HEK293 (cell line): Measurements from ENCODE around the gene HOXD1.
A peak's percentile ranks its signal among the peaks of the same experiment; 100 is the strongest.

Experiments used
- CTCF ChIA-PET: fragments of 350-600 bp; formaldehyde crosslinking; extraction: SDS; loops from one replicate; lab custom pipeline; 2021; ENCODE audit warnings: antibody characterized with exemption; lab: Yijun Ruan, JAX
- POLR2A ChIA-PET: fragments of 300-600 bp; formaldehyde crosslinking; extraction: SDS; loops from one replicate; lab custom pipeline; 2020; ENCODE audit warnings: antibody characterized with exemption, inconsistent platforms; lab: Yijun Ruan, JAX
- H3K27ac ChIP-seq: fragments of 200-500 bp; sonication (Bioruptor generic); 2 replicates; pipeline ENCODE4 v1.5.1; 2014; ENCODE audit warnings: low read depth, low read length, control low read depth, inconsistent platforms; ENCODE audit errors: extremely low read depth
- H3K36me3 ChIP-seq, 2 experiments: fragments of 200-500 bp in 1 of 2; sonication (Bioruptor generic) in 1 of 2; 1 replicate in 1 of 2; 2 replicates in 1 of 2; pipeline ENCODE4 v1.5.1; 2014 to 2017; ENCODE audit warnings: inconsistent platforms in 2 of 2, low read length in 2 of 2; ENCODE audit not compliant: control insufficient read depth in 2 of 2, insufficient read depth in 1 of 2
- H3K4me1 ChIP-seq: fragments of 200-500 bp; sonication (Bioruptor generic); 2 replicates; pipeline ENCODE4 v1.5.1; 2014; ENCODE audit warnings: mild to moderate bottlenecking, low read length, inconsistent platforms; ENCODE audit not compliant: control insufficient read depth, insufficient read depth
- H3K4me3 ChIP-seq: 2 replicates; pipeline ENCODE4 v1.5.1; 2011; ENCODE audit warnings: low read depth, mild to moderate bottlenecking, control low read depth, low read length, moderate library complexity
- H3K9me3 ChIP-seq: fragments of 200-500 bp; sonication (Bioruptor generic); 2 replicates; pipeline ENCODE4 v1.5.1; 2014; ENCODE audit warnings: low read depth, low read length, inconsistent platforms; ENCODE audit not compliant: control insufficient read depth, insufficient read depth
- YY1 ChIP-seq: fragments of 450-650 bp; formaldehyde crosslinking; IDR thresholded peaks from 2 replicates; pipeline ENCODE4 v1.5.1; 2018; ENCODE audit warnings: missing biosample characterization, missing genetic modification characterization
- ZBTB20 ChIP-seq: fragments of 450-650 bp; formaldehyde crosslinking; IDR thresholded peaks from 2 replicates; pipeline ENCODE4 v1.5.1; 2016; ENCODE audit warnings: missing biosample characterization, missing genetic modification characterization
- ZBTB48 ChIP-seq: fragments of 450-650 bp; formaldehyde crosslinking; IDR thresholded peaks from 2 replicates; pipeline ENCODE4 v1.5.1; 2016; ENCODE audit warnings: missing biosample characterization, missing genetic modification characterization
- ZFHX2 ChIP-seq: fragments of 450-650 bp; formaldehyde crosslinking; conservative IDR thresholded peaks from 2 replicates; pipeline ENCODE4 v1.5.1; 2016; ENCODE audit warnings: missing biosample characterization, missing genetic modification characterization
- ZNF169 ChIP-seq: fragments of 450-650 bp; formaldehyde crosslinking; IDR thresholded peaks from 2 replicates; pipeline ENCODE4 v1.5.1; 2016; ENCODE audit warnings: missing biosample characterization, missing genetic modification characterization
- ZNF214 ChIP-seq: fragments of 450-650 bp; formaldehyde crosslinking; IDR thresholded peaks from 2 replicates; pipeline ENCODE4 v1.5.1; 2017; ENCODE audit warnings: missing biosample characterization, mild to moderate bottlenecking, missing genetic modification characterization, borderline replicate concordance
- ZNF341 ChIP-seq: fragments of 450-650 bp; formaldehyde crosslinking; IDR thresholded peaks from 2 replicates; pipeline ENCODE4; 2016; ENCODE audit warnings: low read depth, missing biosample characterization, missing genetic modification characterization
- ZNF48 ChIP-seq: fragments of 450-650 bp; formaldehyde crosslinking; IDR thresholded peaks from 2 replicates; pipeline ENCODE4 v1.5.1; 2016; ENCODE audit warnings: missing biosample characterization, missing genetic modification characterization
- TF ChIP-seq, protein P1 (sequence below): fragments of 450-650 bp; formaldehyde crosslinking; IDR thresholded peaks from 2 replicates; pipeline ENCODE4 v1.5.1; 2016; ENCODE audit warnings: missing biosample characterization, missing genetic modification characterization, low read depth
- TF ChIP-seq, protein P2 (sequence below): fragments of 450-650 bp; formaldehyde crosslinking; IDR thresholded peaks from 2 replicates; pipeline ENCODE4 v1.5.1; 2017; ENCODE audit warnings: missing biosample characterization, mild to moderate bottlenecking, missing genetic modification characterization, moderate library complexity
- TF ChIP-seq, protein P3 (sequence below): fragments of 450-650 bp; formaldehyde crosslinking; IDR thresholded peaks from 2 replicates; pipeline ENCODE4 v1.5.1; 2016; ENCODE audit warnings: missing biosample characterization, missing genetic modification characterization
- TF ChIP-seq, protein P4 (sequence below): fragments of 450-650 bp; formaldehyde crosslinking; IDR thresholded peaks from 2 replicates; pipeline ENCODE4 v1.5.1; 2016; ENCODE audit warnings: missing biosample characterization, missing genetic modification characterization, borderline replicate concordance
- TF ChIP-seq, protein P5 (sequence below): fragments of 450-650 bp; formaldehyde crosslinking; IDR thresholded peaks from 2 replicates; pipeline ENCODE4 v1.5.1; 2016; ENCODE audit warnings: missing biosample characterization, missing genetic modification characterization

Gene HOXD1

DNA sequence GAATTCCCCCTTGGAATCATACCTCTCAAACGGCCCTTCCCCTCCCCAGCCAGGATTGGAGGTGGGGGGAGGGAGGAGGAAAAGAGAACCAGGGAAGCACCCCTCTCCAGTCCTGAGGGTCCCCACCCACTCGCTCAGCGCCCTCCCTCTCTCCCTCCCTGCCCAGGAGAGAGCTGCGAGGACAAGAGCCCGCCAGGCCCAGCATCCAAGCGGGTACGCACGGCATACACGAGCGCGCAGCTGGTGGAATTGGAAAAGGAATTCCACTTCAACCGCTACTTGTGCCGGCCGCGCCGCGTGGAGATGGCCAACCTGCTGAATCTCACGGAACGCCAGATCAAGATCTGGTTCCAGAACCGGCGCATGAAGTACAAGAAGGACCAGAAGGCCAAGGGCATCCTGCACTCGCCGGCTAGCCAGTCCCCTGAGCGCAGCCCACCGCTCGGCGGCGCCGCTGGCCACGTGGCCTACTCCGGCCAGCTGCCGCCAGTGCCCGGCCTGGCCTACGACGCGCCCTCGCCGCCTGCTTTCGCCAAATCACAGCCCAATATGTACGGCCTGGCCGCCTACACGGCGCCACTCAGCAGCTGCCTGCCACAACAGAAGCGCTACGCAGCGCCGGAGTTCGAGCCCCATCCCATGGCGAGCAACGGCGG lies 17.0 kb upstream of the HOXD1 start:
- Histone ChIP-seq H3K4me3 (no peak overlapping the region), H3K4me1 (no peaks in the 10 kb centered on the region), H3K9me3 (no peaks in the 10 kb centered on the region), H3K36me3 (peaks cover 0 to 17% of the 10 kb centered on the region in 2 experiments; a peak in 2 of 3 replicates), H3K27ac (no peak overlapping the region)
- TF ChIP-seq, protein P1, sequence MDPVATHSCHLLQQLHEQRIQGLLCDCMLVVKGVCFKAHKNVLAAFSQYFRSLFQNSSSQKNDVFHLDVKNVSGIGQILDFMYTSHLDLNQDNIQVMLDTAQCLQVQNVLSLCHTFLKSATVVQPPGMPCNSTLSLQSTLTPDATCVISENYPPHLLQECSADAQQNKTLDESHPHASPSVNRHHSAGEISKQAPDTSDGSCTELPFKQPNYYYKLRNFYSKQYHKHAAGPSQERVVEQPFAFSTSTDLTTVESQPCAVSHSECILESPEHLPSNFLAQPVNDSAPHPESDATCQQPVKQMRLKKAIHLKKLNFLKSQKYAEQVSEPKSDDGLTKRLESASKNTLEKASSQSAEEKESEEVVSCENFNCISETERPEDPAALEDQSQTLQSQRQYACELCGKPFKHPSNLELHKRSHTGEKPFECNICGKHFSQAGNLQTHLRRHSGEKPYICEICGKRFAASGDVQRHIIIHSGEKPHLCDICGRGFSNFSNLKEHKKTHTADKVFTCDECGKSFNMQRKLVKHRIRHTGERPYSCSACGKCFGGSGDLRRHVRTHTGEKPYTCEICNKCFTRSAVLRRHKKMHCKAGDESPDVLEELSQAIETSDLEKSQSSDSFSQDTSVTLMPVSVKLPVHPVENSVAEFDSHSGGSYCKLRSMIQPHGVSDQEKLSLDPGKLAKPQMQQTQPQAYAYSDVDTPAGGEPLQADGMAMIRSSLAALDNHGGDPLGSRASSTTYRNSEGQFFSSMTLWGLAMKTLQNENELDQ (tag by site-specific recombination) = no peak
- TF ChIP-seq, protein P2, sequence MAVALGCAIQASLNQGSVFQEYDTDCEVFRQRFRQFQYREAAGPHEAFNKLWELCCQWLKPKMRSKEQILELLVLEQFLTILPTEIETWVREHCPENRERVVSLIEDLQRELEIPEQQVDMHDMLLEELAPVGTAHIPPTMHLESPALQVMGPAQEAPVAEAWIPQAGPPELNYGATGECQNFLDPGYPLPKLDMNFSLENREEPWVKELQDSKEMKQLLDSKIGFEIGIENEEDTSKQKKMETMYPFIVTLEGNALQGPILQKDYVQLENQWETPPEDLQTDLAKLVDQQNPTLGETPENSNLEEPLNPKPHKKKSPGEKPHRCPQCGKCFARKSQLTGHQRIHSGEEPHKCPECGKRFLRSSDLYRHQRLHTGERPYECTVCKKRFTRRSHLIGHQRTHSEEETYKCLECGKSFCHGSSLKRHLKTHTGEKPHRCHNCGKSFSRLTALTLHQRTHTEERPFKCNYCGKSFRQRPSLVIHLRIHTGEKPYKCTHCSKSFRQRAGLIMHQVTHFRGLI (tag by site-specific recombination) = peak; percentile 16; the same call in 1 of the 2 replicates
- CTCF ChIA-PET = interaction anchor here (1.7 kb wide), 1 partner anchor 284 kb away, joined by 6 read pairs; no protein-coding TSS in a partner anchor
- POLR2A ChIA-PET = no interaction called here

DNA sequence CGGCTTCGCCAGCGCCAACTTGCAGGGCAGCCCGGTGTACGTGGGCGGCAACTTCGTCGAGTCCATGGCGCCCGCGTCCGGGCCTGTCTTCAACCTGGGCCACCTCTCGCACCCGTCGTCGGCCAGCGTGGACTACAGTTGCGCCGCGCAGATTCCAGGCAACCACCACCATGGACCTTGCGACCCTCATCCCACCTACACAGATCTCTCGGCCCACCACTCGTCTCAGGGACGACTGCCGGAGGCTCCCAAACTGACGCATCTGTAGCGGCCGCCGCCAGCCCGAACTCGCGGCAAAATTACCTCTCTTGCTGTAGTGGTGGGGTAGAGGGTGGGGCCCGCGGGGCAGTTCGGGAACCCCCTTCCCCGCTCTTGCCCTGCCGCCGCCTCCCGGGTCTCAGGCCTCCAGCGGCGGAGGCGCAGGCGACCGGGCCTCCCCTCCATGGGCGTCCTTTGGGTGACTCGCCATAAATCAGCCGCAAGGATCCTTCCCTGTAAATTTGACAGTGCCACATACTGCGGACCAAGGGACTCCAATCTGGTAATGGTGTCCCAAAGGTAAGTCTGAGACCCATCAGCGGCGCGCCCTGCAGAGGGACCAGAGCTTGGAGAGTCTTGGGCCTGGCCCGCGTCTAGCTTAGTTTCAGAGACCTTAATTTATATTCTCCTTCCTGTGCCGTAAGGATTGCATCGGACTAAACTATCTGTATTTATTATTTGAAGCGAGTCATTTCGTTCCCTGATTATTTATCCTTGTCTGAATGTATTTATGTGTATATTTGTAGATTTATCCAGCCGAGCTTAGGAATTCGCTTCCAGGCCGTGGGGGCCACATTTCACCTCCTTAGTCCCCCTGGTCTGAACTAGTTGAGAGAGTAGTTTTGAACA lies 16.2 kb upstream of the HOXD1 start:
- H3K36me3 ChIP-seq = peaks cover 0 to 22% of the 10 kb centered on the region in 2 experiments; a peak in 2 of 3 replicates
- H3K4me1 ChIP-seq = no peaks in the 10 kb centered on the region
- no peak overlapping the region for H3K27ac ChIP-seq
- CTCF ChIA-PET = interaction anchor here (1.7 kb wide), 1 partner anchor 283 kb away, joined by 6 read pairs; no protein-coding TSS in a partner anchor
- H3K9me3 ChIP-seq = no peaks in the 10 kb centered on the region
- POLR2A ChIA-PET = no interaction called here
- no peak overlapping the region for H3K4me3 ChIP-seq
- TF ChIP-seq ZBTB48 (tag by site-specific recombination) (no peak), YY1 (tag by site-specific recombination) (no peak), ZFHX2 (tag by site-specific recombination) (no peak), ZNF214 (tag by site-specific recombination) (no peak), ZBTB20 (tag by site-specific recombination) (no peak), ZNF341 (tag by site-specific recombination) (no peak), ZNF48 (no peak), ZNF169 (tag by site-specific recombination) (no peak)
- TF ChIP-seq, protein P3, sequence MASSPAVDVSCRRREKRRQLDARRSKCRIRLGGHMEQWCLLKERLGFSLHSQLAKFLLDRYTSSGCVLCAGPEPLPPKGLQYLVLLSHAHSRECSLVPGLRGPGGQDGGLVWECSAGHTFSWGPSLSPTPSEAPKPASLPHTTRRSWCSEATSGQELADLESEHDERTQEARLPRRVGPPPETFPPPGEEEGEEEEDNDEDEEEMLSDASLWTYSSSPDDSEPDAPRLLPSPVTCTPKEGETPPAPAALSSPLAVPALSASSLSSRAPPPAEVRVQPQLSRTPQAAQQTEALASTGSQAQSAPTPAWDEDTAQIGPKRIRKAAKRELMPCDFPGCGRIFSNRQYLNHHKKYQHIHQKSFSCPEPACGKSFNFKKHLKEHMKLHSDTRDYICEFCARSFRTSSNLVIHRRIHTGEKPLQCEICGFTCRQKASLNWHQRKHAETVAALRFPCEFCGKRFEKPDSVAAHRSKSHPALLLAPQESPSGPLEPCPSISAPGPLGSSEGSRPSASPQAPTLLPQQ (tag by site-specific recombination) = no peak
- TF ChIP-seq, protein P4, sequence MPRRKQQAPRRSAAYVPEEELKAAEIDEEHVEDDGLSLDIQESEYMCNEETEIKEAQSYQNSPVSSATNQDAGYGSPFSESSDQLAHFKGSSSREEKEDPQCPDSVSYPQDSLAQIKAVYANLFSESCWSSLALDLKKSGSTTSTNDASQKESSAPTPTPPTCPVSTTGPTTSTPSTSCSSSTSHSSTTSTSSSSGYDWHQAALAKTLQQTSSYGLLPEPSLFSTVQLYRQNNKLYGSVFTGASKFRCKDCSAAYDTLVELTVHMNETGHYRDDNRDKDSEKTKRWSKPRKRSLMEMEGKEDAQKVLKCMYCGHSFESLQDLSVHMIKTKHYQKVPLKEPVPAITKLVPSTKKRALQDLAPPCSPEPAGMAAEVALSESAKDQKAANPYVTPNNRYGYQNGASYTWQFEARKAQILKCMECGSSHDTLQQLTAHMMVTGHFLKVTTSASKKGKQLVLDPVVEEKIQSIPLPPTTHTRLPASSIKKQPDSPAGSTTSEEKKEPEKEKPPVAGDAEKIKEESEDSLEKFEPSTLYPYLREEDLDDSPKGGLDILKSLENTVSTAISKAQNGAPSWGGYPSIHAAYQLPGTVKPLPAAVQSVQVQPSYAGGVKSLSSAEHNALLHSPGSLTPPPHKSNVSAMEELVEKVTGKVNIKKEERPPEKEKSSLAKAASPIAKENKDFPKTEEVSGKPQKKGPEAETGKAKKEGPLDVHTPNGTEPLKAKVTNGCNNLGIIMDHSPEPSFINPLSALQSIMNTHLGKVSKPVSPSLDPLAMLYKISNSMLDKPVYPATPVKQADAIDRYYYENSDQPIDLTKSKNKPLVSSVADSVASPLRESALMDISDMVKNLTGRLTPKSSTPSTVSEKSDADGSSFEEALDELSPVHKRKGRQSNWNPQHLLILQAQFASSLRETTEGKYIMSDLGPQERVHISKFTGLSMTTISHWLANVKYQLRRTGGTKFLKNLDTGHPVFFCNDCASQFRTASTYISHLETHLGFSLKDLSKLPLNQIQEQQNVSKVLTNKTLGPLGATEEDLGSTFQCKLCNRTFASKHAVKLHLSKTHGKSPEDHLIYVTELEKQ = no peak
- TF ChIP-seq, protein P5, sequence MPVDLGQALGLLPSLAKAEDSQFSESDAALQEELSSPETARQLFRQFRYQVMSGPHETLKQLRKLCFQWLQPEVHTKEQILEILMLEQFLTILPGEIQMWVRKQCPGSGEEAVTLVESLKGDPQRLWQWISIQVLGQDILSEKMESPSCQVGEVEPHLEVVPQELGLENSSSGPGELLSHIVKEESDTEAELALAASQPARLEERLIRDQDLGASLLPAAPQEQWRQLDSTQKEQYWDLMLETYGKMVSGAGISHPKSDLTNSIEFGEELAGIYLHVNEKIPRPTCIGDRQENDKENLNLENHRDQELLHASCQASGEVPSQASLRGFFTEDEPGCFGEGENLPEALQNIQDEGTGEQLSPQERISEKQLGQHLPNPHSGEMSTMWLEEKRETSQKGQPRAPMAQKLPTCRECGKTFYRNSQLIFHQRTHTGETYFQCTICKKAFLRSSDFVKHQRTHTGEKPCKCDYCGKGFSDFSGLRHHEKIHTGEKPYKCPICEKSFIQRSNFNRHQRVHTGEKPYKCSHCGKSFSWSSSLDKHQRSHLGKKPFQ (tag by site-specific recombination) = no peak
